Activated T-cell treated with anti-CD3 and anti-CD28 coated beads, Interleukin-2, amount 50 U/mL, for 24 hours (primary cell): ENCODE results near the gene MRPL51.
"Not testable (repeated sequence)": the region's sequence is repeated elsewhere in the genome, so short reads cannot be mapped to it uniquely, and the experiment has no call there.

Experiments
- DNase-seq: peaks from one replicate; pipeline ENCODE4 v3.0.0-alpha.2; 2020
- H3K27ac Mint-ChIP-seq: 2 replicates; pipeline ENCODE4 v1.8.0; 2020; ENCODE audit warnings: mild to moderate bottlenecking, mixed read lengths
- H3K27me3 Mint-ChIP-seq: 2 replicates; pipeline ENCODE4 v1.8.0; 2020; ENCODE audit warnings: mixed read lengths
- H3K36me3 Mint-ChIP-seq: 2 replicates; pipeline ENCODE4 v1.8.0; 2020; ENCODE audit warnings: low read depth, mixed read lengths
- H3K4me1 Mint-ChIP-seq: 2 replicates; pipeline ENCODE4 v1.8.0; 2020; ENCODE audit warnings: low read depth, mixed read lengths
- H3K4me3 Mint-ChIP-seq: 2 replicates; pipeline ENCODE4 v1.8.0; 2020; ENCODE audit warnings: mild to moderate bottlenecking, moderate library complexity, mixed read lengths
- H3K9me3 Mint-ChIP-seq: 2 replicates; pipeline ENCODE4 v1.8.0; 2020; ENCODE audit warnings: mixed read lengths

The MRPL51 gene

GRCh38 chr12:6477601-6478377 is 15.3 kb downstream of the MRPL51 start:
- H3K27ac Mint-ChIP-seq, H3K9me3 Mint-ChIP-seq, H3K4me3 Mint-ChIP-seq, H3K27me3 Mint-ChIP-seq, H3K4me1 Mint-ChIP-seq, H3K36me3 Mint-ChIP-seq, DNase-seq: not testable (repeated sequence)

GRCh38 chr12:6476489-6476888 is 16.6 kb downstream of the MRPL51 start:
- Mint-ChIP-seq H3K36me3 (no peaks in the 10 kb centered on the region), H3K4me1 (peaks cover 8% of the 10 kb centered on the region), H3K4me3 (no peak overlapping the region), H3K9me3 (no peaks in the 10 kb centered on the region), H3K27ac (no peak overlapping the region), H3K27me3 (no peaks in the 10 kb centered on the region)
- DNase-seq = no peak

GRCh38 chr12:6475233-6475975 is 17.7 kb downstream of the MRPL51 start:
- H3K9me3 Mint-ChIP-seq, DNase-seq, H3K27ac Mint-ChIP-seq: not testable (repeated sequence)

GRCh38 chr12:6472491-6472890 is 20.6 kb downstream of the MRPL51 start:
- DNase-seq = no peak
- Mint-ChIP-seq H3K27ac (no peak overlapping the region), H3K4me3 (no peak overlapping the region), H3K27me3 (no peaks in the 10 kb centered on the region), H3K4me1 (peaks cover 36% of the 10 kb centered on the region), H3K9me3 (no peaks in the 10 kb centered on the region), H3K36me3 (peaks cover 30% of the 10 kb centered on the region)

More at GRCh38 chr12:6475233-6475975, 17.7 kb downstream of the MRPL51 start:
- H3K4me3 Mint-ChIP-seq, H3K36me3 Mint-ChIP-seq, H3K27me3 Mint-ChIP-seq: not testable (repeated sequence)
- peaks cover 14% of the 10 kb centered on the region for H3K4me1 Mint-ChIP-seq

- no peaks in the 10 kb centered on the region for H3K9me3 Mint-ChIP-seq
- no peak overlapping the region for H3K4me3 Mint-ChIP-seq
- H3K27me3 Mint-ChIP-seq = no peaks in the 10 kb centered on the region
- H3K27ac Mint-ChIP-seq = no peak overlapping the region
- peaks cover 35% of the 10 kb centered on the region for H3K36me3 Mint-ChIP-seq
- peaks cover 41% of the 10 kb centered on the region for H3K4me1 Mint-ChIP-seq
- no peak for DNase-seq
These were observed 21.1 kb downstream of the MRPL51 start for GRCh38 chr12:6471989-6472360.

GRCh38 chr12:6470375-6471163 is 22.5 kb downstream of the MRPL51 start, which contains the start of gene VAMP1:
VAMP1 (minus strand) TSS chr12:6470677; CDS start chr12:6470531, 146 bp downstream.
- H3K27me3 Mint-ChIP-seq = no peaks in the 10 kb centered on the region
- peaks cover 55% of the 10 kb centered on the region for H3K4me1 Mint-ChIP-seq
- peak; percentile 97 for DNase-seq
- peaks cover 49% of the 10 kb centered on the region for H3K36me3 Mint-ChIP-seq
- H3K27ac Mint-ChIP-seq = peak within 1 kb of the TSS; percentile 92
- peak within 1 kb of the TSS; percentile 93 for H3K4me3 Mint-ChIP-seq
- no peaks in the 10 kb centered on the region for H3K9me3 Mint-ChIP-seq

- Mint-ChIP-seq H3K36me3 (peaks cover 55% of the 10 kb centered on the region), H3K9me3 (no peaks in the 10 kb centered on the region), H3K27ac (peak overlapping the region; percentile 92), H3K4me3 (peak overlapping the region; percentile 93), H3K27me3 (no peaks in the 10 kb centered on the region), H3K4me1 (peaks cover 60% of the 10 kb centered on the region)
- no peak for DNase-seq
These were observed 23.3 kb downstream of the MRPL51 start for GRCh38 chr12:6469609-6470374.

- H3K36me3 Mint-ChIP-seq = peaks cover 62% of the 10 kb centered on the region
- no peaks in the 10 kb centered on the region for H3K9me3 Mint-ChIP-seq
- peak overlapping the region; percentile 92 for H3K27ac Mint-ChIP-seq
- no peak for DNase-seq
- H3K4me1 Mint-ChIP-seq = peaks cover 67% of the 10 kb centered on the region
- peak overlapping the region; percentile 93 for H3K4me3 Mint-ChIP-seq
- H3K27me3 Mint-ChIP-seq = no peaks in the 10 kb centered on the region
These were observed 24.0 kb downstream of the MRPL51 start for GRCh38 chr12:6469092-6469491.

GRCh38 chr12:6468283-6468575 is 24.8 kb downstream of the MRPL51 start:
- Mint-ChIP-seq H3K27me3 (no peaks in the 10 kb centered on the region), H3K36me3 (peaks cover 71% of the 10 kb centered on the region), H3K4me1 (peaks cover 76% of the 10 kb centered on the region), H3K27ac (peak overlapping the region; percentile 92), H3K9me3 (no peaks in the 10 kb centered on the region), H3K4me3 (peak overlapping the region; percentile 93)
- DNase-seq = no peak

- H3K4me3 Mint-ChIP-seq = peak overlapping the region; percentile 93
- H3K9me3 Mint-ChIP-seq, H3K27me3 Mint-ChIP-seq, DNase-seq: not testable (repeated sequence)
- H3K4me1 Mint-ChIP-seq = peaks cover 81% of the 10 kb centered on the region
- H3K27ac Mint-ChIP-seq = peak overlapping the region; percentile 92
- peaks cover 76% of the 10 kb centered on the region for H3K36me3 Mint-ChIP-seq
These were observed 25.3 kb downstream of the MRPL51 start for GRCh38 chr12:6467571-6468282.

GRCh38 chr12:6466751-6467150 is 26.3 kb downstream of the MRPL51 start:
- Mint-ChIP-seq H3K4me3 (peak overlapping the region; percentile 93), H3K36me3 (peaks cover 85% of the 10 kb centered on the region), H3K27ac (peak overlapping the region; percentile 92), H3K4me1 (peaks cover 85% of the 10 kb centered on the region)
- H3K27me3 Mint-ChIP-seq, H3K9me3 Mint-ChIP-seq, DNase-seq: not testable (repeated sequence)

GRCh38 chr12:6466184-6466573 is 26.9 kb downstream of the MRPL51 start:
- Mint-ChIP-seq H3K36me3 (peaks cover 91% of the 10 kb centered on the region), H3K27me3 (no peaks in the 10 kb centered on the region), H3K4me1 (peaks cover 86% of the 10 kb centered on the region), H3K4me3 (no peak overlapping the region), H3K9me3 (no peaks in the 10 kb centered on the region), H3K27ac (peak overlapping the region; percentile 92)
- no peak for DNase-seq

GRCh38 chr12:6465467-6466183 is 27.4 kb downstream of the MRPL51 start:
- Mint-ChIP-seq H3K36me3 (peaks cover 97% of the 10 kb centered on the region), H3K9me3 (no peaks in the 10 kb centered on the region), H3K4me1 (peaks cover 88% of the 10 kb centered on the region), H3K4me3 (peak overlapping the region; percentile 35), H3K27ac (peak overlapping the region; percentile 92), H3K27me3 (no peaks in the 10 kb centered on the region)
- no peak for DNase-seq
